CD14-positive monocyte (primary cell): ENCODE measurements around the gene ADSL. TPM values are rescaled to one million over a fixed set of nuclear protein-coding genes. Genes with fewer than 3 reads are reported as not detected.

ENCODE experiments used
- DNase-seq, 3 donors: peaks; one replicate each; pipeline ENCODE4 v3.0.0-alpha.2; 2011 to 2022
- H2AFZ ChIP-seq: 2 replicates; pipeline ENCODE4 v1.6.0; 2012; ENCODE audit warnings: mild to moderate bottlenecking, low read depth, low read length, inconsistent platforms; ENCODE audit not compliant: insufficient read depth, poor library complexity, severe bottlenecking
- H3K27ac ChIP-seq, 2 donors: 1 replicate in 1 of 2; 2 replicates in 1 of 2; pipeline ENCODE4 v1.5.1; 2012 to 2013; ENCODE audit warnings: low read length in 2 of 2, control low read depth in 1 of 2, inconsistent platforms in 1 of 2, low read depth in 1 of 2, mild to moderate bottlenecking in 1 of 2
- H3K27me3 ChIP-seq, 2 donors: one replicate each; pipeline versions ENCODE4 v1.6.0 to v1.6.1; 2011 to 2013; ENCODE audit warnings: low read length in 2 of 2; ENCODE audit not compliant: control insufficient read depth in 2 of 2, insufficient read depth in 2 of 2
- H3K36me3 ChIP-seq, 2 donors: replicated peaks in 1 of 2; 1 replicate in 1 of 2; 2 replicates in 1 of 2; pipeline versions ENCODE4 v1.5.1 to v1.6.1; 2012 to 2013; ENCODE audit warnings: low read length in 2 of 2, control low read depth in 1 of 2, inconsistent platforms in 1 of 2, mild to moderate bottlenecking in 1 of 2; ENCODE audit not compliant: insufficient read depth in 2 of 2, control insufficient read depth in 1 of 2
- H3K4me1 ChIP-seq, 2 donors: 1 replicate in 1 of 2; 2 replicates in 1 of 2; pipeline versions ENCODE4 v1.5.1 to v1.6.1; 2012 to 2013; ENCODE audit warnings: low read length in 2 of 2, control low read depth in 1 of 2, inconsistent platforms in 1 of 2, mild to moderate bottlenecking in 1 of 2, moderate library complexity in 1 of 2; ENCODE audit not compliant: insufficient read depth in 2 of 2, control insufficient read depth in 1 of 2
- H3K4me2 ChIP-seq: replicated peaks from 2 replicates; pipeline ENCODE3; 2012; ENCODE audit warnings: low read length, moderate library complexity, mild to moderate bottlenecking; ENCODE audit not compliant: poor library complexity, severe bottlenecking; ENCODE audit errors: extremely low read depth
- H3K4me3 ChIP-seq, 3 experiments: fragments of 200-600 bp in 1 of 3; sonication (generic) in 1 of 3; replicated peaks in 1 of 3; 1 replicate in 2 of 3; 2 replicates in 1 of 3; pipeline ENCODE4 v1.5.1; 2011 to 2013; ENCODE audit warnings: low read length in 3 of 3, mild to moderate bottlenecking in 3 of 3, control low read depth in 2 of 3, low read depth in 2 of 3, inconsistent platforms in 1 of 3, moderate library complexity in 1 of 3
- H3K79me2 ChIP-seq: 2 replicates; pipeline ENCODE4 v1.6.0; 2012; ENCODE audit warnings: mild to moderate bottlenecking, control low read depth, inconsistent platforms, low read length, moderate library complexity; ENCODE audit not compliant: insufficient read depth
- H3K9ac ChIP-seq: 2 replicates; pipeline ENCODE4 v1.6.0; 2017; ENCODE audit warnings: low read length, mild to moderate bottlenecking; ENCODE audit not compliant: insufficient read depth, poor library complexity, severe bottlenecking
- H3K9me3 ChIP-seq, 2 donors: replicated peaks in 1 of 2; 1 replicate in 1 of 2; 2 replicates in 1 of 2; pipeline versions ENCODE4 v1.5.1 to v1.6.1; 2012 to 2013; ENCODE audit warnings: low read length in 2 of 2, control low read depth in 1 of 2; ENCODE audit not compliant: control insufficient read depth in 1 of 2, insufficient read depth in 1 of 2
- H4K20me1 ChIP-seq: 2 replicates; pipeline ENCODE4 v1.6.0; 2012; ENCODE audit warnings: mild to moderate bottlenecking, low read length, control low read depth, moderate library complexity; ENCODE audit not compliant: insufficient read depth
- H3K27ac Mint-ChIP-seq, 7 donors: one replicate each; pipeline ENCODE4 v1.8.0; 2020; ENCODE audit warnings: mild to moderate bottlenecking in 7 of 7, mixed read lengths in 7 of 7, moderate library complexity in 6 of 7, inconsistent platforms in 2 of 7
- H3K27me3 Mint-ChIP-seq, 3 donors: one replicate each; pipeline ENCODE4 v1.8.0; 2021 to 2022; ENCODE audit warnings: low read depth in 3 of 3, mild to moderate bottlenecking in 3 of 3, mixed read lengths in 3 of 3, moderate library complexity in 3 of 3, inconsistent platforms in 1 of 3
- H3K36me3 Mint-ChIP-seq, 2 donors: one replicate each; pipeline ENCODE4 v1.8.0; 2020; ENCODE audit warnings: mixed read lengths in 2 of 2, inconsistent platforms in 1 of 2, mild to moderate bottlenecking in 1 of 2
- H3K4me1 Mint-ChIP-seq: one replicate; pipeline ENCODE4 v1.8.0; 2020; ENCODE audit warnings: mild to moderate bottlenecking, mixed read lengths
- H3K4me3 Mint-ChIP-seq, 2 donors: one replicate each; pipeline ENCODE4 v1.8.0; 2020; ENCODE audit warnings: mild to moderate bottlenecking in 2 of 2, mixed read lengths in 2 of 2, moderate library complexity in 1 of 2
- H3K9me3 Mint-ChIP-seq, 7 donors: one replicate each; pipeline ENCODE4 v1.8.0; 2020 to 2022; ENCODE audit warnings: mixed read lengths in 7 of 7, mild to moderate bottlenecking in 6 of 7, moderate library complexity in 6 of 7, inconsistent platforms in 2 of 7
- WGBS: methylation state at CpG from one replicate; pipeline ENCODE4 v1.1.5; 2013; ENCODE audit warnings: missing lambda C conversion rate; ENCODE audit not compliant: insufficient coverage; 5-methylcytosine and 5-hydroxymethylcytosine counted together
- intact Hi-C, 2 donors: fragments of 100-400 bp; cut with micrococcal nuclease; formaldehyde crosslinking; loops; one replicate each; pipeline versions ENCODE4 v1.15.0 to v1.15.1; 2023
- polyA plus RNA-seq, 3 donors: library from polyadenylated mRNA; depleted of rRNA in 1 of 3; unstranded in 2 of 3; stranded (reverse) in 1 of 3; fragments of 300-500 nt in 2 of 3; fragments of >200 nt in 1 of 3; fragmentation: Illumina TruSeq in 2 of 3; gene quantifications; 1 replicate in 2 of 3; 2 replicates in 1 of 3; pipeline ENCODE4 v1.2.3, GENCODE V29; 2012 to 2021
- TF ChIP-seq, protein P1 (sequence below): fragments of 200-600 bp; IDR thresholded peaks from one replicate; pipeline ENCODE4 v1.8.0; 2022; ENCODE audit warnings: antibody characterized with exemption, mild to moderate bottlenecking

Gene ADSL
- polyA plus RNA-seq, 3 donors: 56.7 to 82.3 (median 65.1) TPM

DNA sequence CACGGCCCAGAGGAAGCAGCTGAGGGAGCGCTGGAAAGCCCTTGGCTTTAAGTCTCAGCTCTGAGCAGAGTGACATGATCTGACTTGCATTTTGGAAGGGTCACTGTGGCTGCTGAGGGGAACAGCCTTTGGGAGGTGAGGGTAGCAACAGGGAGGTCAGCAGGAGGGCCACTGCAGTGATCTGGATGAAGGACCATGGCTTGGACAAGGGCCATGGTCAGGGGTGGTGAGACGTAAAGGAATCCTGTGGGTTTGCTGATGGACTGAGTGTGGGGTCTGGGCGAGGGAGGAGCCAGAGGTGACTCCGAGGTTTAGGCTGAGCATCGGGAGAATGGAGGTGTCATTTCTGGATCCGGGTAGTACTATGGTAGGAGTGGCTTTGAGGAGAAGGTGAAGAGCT, 57.4 kb downstream of the ADSL start:
- Mint-ChIP-seq H3K9me3 (peaks cover 0 to 2% (median 0%) of the 10 kb centered on the region in 7 donors), H3K4me3 (no peak overlapping the region), H3K4me1 (peaks cover 32% of the 10 kb centered on the region), H3K36me3 (peaks cover 49 to 70% of the 10 kb centered on the region in 2 donors), H3K27ac (peak overlapping the region in 4 of 7 donors; percentile 6 to 67 (median 34)), H3K27me3 (peaks cover 0 to 4% (median 0%) of the 10 kb centered on the region in 3 donors)
- DNase-seq: no peak
- no peaks in the 10 kb centered on the region for H3K79me2 ChIP-seq
- no peaks in the 10 kb centered on the region for H3K9me3 ChIP-seq
- intact Hi-C loops: no loop called here
- TF ChIP-seq, protein P1, sequence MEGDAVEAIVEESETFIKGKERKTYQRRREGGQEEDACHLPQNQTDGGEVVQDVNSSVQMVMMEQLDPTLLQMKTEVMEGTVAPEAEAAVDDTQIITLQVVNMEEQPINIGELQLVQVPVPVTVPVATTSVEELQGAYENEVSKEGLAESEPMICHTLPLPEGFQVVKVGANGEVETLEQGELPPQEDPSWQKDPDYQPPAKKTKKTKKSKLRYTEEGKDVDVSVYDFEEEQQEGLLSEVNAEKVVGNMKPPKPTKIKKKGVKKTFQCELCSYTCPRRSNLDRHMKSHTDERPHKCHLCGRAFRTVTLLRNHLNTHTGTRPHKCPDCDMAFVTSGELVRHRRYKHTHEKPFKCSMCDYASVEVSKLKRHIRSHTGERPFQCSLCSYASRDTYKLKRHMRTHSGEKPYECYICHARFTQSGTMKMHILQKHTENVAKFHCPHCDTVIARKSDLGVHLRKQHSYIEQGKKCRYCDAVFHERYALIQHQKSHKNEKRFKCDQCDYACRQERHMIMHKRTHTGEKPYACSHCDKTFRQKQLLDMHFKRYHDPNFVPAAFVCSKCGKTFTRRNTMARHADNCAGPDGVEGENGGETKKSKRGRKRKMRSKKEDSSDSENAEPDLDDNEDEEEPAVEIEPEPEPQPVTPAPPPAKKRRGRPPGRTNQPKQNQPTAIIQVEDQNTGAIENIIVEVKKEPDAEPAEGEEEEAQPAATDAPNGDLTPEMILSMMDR: no peak
- no peaks in the 10 kb centered on the region for H3K27me3 ChIP-seq
- H4K20me1 ChIP-seq: peaks cover 79% of the 10 kb centered on the region
- H3K36me3 ChIP-seq: peaks cover 44 to 73% of the 10 kb centered on the region in 2 donors
- no peak overlapping the region for H3K4me2 ChIP-seq
- H3K4me1 ChIP-seq: peaks cover 16 to 23% of the 10 kb centered on the region in 2 donors
- no peak overlapping the region for H3K27ac ChIP-seq
- H2AFZ ChIP-seq: no peak overlapping the region
- no peak overlapping the region for H3K4me3 ChIP-seq
- 90% methylated on average over 6 of the region's 7 CpGs for WGBS
- no peak overlapping the region for H3K9ac ChIP-seq

DNA sequence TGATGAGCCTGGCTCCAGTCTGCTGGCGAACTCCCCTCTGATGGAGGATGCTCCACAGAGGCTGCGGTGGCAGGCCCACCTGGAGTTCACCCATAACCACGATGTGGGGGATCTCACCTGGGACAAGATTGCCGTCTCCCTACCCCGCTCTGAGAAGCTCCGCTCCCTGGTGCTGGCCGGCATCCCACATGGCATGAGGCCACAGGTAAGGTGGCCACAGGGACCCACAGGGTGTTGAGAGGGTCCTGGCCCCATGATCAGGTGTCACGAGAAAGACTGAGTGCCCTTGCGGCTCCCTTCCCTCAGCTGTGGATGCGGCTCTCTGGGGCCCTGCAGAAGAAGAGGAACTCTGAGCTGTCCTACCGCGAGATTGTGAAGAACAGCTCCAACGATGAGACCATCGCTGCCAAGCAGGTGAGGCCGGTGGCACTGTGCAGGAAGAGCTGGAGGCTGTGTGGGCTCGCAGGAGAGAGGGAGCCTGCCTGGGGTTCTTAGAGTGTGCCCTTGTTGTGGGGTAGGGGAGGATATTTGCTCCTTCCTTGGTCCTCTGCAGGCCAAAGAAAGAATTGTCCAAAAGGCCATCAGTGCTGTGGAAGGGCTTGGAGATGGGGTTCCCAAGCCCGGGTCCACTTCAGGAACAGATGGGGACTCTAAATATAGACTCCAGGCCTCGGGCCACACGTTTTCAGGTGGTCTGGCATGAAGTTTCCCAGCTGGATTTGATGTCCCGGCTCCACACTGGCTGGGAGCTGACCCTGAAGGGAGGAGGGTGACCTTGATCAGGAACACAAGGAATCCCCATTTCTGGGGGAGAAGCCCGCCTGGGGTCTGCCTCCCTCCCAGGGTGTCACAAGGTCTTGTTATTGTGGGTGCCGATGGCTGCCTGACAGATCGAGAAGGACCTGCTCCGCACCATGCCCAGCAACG, 58.2 kb downstream of the ADSL start:
- peaks cover 28% of the 10 kb centered on the region for H3K4me1 Mint-ChIP-seq
- Histone ChIP-seq H4K20me1 (peaks cover 82% of the 10 kb centered on the region), H2AFZ (no peak overlapping the region), H3K4me2 (no peak overlapping the region), H3K36me3 (peaks cover 53 to 82% of the 10 kb centered on the region in 2 donors), H3K9me3 (no peaks in the 10 kb centered on the region), H3K27me3 (no peaks in the 10 kb centered on the region), H3K27ac (no peak overlapping the region), H3K4me3 (no peak overlapping the region), H3K79me2 (peaks cover 1% of the 10 kb centered on the region), H3K4me1 (peaks cover 15 to 21% of the 10 kb centered on the region in 2 donors), H3K9ac (no peak overlapping the region)
- H3K27me3 Mint-ChIP-seq: peaks cover 0 to 4% (median 0%) of the 10 kb centered on the region in 3 donors
- TF ChIP-seq, protein P1: no peak
- intact Hi-C loops: no loop called here
- WGBS: 88% methylated on average over 20 of the region's 25 CpGs
- H3K4me3 Mint-ChIP-seq: no peak overlapping the region
- peaks cover 0 to 2% (median 0%) of the 10 kb centered on the region in 7 donors for H3K9me3 Mint-ChIP-seq
- peak overlapping the region in 2 of 7 donors; percentile 4 to 41 for H3K27ac Mint-ChIP-seq
- no peak for DNase-seq
- peaks cover 57 to 78% of the 10 kb centered on the region in 2 donors for H3K36me3 Mint-ChIP-seq
